H9 (cell line): ENCODE results near the gene C16orf92. TPM values are rescaled to one million over a fixed set of nuclear protein-coding genes. Genes with fewer than 3 reads are reported as not detected.

Experiments
- DNase-seq: peaks from one replicate; pipeline ENCODE4 v3.0.0-alpha.2; 2017
- H2AFZ ChIP-seq: one replicate; pipeline ENCODE4 v1.6.1; 2013; ENCODE audit warnings: mild to moderate bottlenecking, low read length, control low read depth, moderate library complexity
- H2AK5ac ChIP-seq: 2 replicates; pipeline ENCODE4 v1.6.1; 2013; ENCODE audit warnings: low read length, control low read depth, mixed read lengths; ENCODE audit not compliant: insufficient read length
- H2BK120ac ChIP-seq: one replicate; pipeline ENCODE4 v1.6.1; 2013; ENCODE audit warnings: low read depth, mild to moderate bottlenecking, low read length, control low read depth, inconsistent platforms; ENCODE audit not compliant: poor library complexity, severe bottlenecking
- H2BK12ac ChIP-seq: 2 replicates; pipeline ENCODE4 v1.6.1; 2013; ENCODE audit warnings: low read length, control low read depth, mixed read lengths, low read depth; ENCODE audit not compliant: insufficient read length
- H2BK15ac ChIP-seq: 2 replicates; pipeline ENCODE4 v1.6.1; 2013; ENCODE audit warnings: low read depth, low read length, control low read depth
- H2BK20ac ChIP-seq: one replicate; pipeline ENCODE4 v1.6.1; 2013; ENCODE audit warnings: low read depth, mild to moderate bottlenecking, low read length, control low read depth, inconsistent platforms; ENCODE audit not compliant: poor library complexity, severe bottlenecking
- H2BK5ac ChIP-seq: 2 replicates; pipeline ENCODE4 v1.6.1; 2013; ENCODE audit warnings: low read length, control low read depth, mixed read lengths; ENCODE audit not compliant: insufficient read length
- H3K14ac ChIP-seq: 2 replicates; pipeline ENCODE4 v1.6.1; 2013; ENCODE audit warnings: low read length, control low read depth; ENCODE audit not compliant: insufficient read depth
- H3K18ac ChIP-seq: 2 replicates; pipeline ENCODE4 v1.6.1; 2013; ENCODE audit warnings: low read depth, mild to moderate bottlenecking, mixed read lengths, low read length, control low read depth; ENCODE audit not compliant: insufficient read length
- H3K23ac ChIP-seq: 2 replicates; pipeline ENCODE4 v1.6.1; 2013; ENCODE audit warnings: low read length, control low read depth, mixed read lengths, low read depth; ENCODE audit not compliant: insufficient read length
- H3K23me2 ChIP-seq: 2 replicates; pipeline ENCODE4 v1.6.1; 2013; ENCODE audit warnings: low read depth, mild to moderate bottlenecking, mixed read lengths, low read length, control low read depth; ENCODE audit not compliant: insufficient read length, poor library complexity, severe bottlenecking
- H3K27ac ChIP-seq: 2 replicates; pipeline ENCODE4 v1.5.1; 2013; ENCODE audit warnings: low read length, control low read depth, mixed read lengths, low read depth; ENCODE audit not compliant: insufficient read length
- H3K27me3 ChIP-seq: 2 replicates; pipeline ENCODE4 v1.6.1; 2013; ENCODE audit warnings: low read length, control low read depth, inconsistent platforms; ENCODE audit not compliant: insufficient read depth
- H3K4ac ChIP-seq: 2 replicates; pipeline ENCODE4 v1.6.1; 2013; ENCODE audit warnings: low read depth, mild to moderate bottlenecking, control low read depth, inconsistent platforms, low read length, moderate library complexity
- H3K4me1 ChIP-seq: 2 replicates; pipeline ENCODE4 v1.6.1; 2013; ENCODE audit warnings: low read length, control low read depth, inconsistent platforms; ENCODE audit not compliant: insufficient read depth
- H3K4me2 ChIP-seq: 2 replicates; pipeline ENCODE4 v1.6.1; 2013; ENCODE audit warnings: low read length, control low read depth, mixed read lengths; ENCODE audit not compliant: insufficient read length, insufficient read depth
- H3K56ac ChIP-seq: 2 replicates; pipeline ENCODE4 v1.6.1; 2013; ENCODE audit warnings: low read depth, mild to moderate bottlenecking, mixed read lengths, low read length, control low read depth; ENCODE audit not compliant: insufficient read length
- H3K79me1 ChIP-seq: 2 replicates; pipeline ENCODE4 v1.6.1; 2013; ENCODE audit warnings: low read depth, mild to moderate bottlenecking, moderate library complexity, low read length, control low read depth, inconsistent platforms; ENCODE audit not compliant: insufficient read depth, poor library complexity, severe bottlenecking
- H3K79me2 ChIP-seq: 2 replicates; pipeline ENCODE4 v1.6.1; 2013; ENCODE audit warnings: low read length, control low read depth, inconsistent platforms; ENCODE audit not compliant: insufficient read depth
- H3K9ac ChIP-seq: 2 replicates; pipeline ENCODE4 v1.6.1; 2013; ENCODE audit warnings: low read length, control low read depth, mixed read lengths; ENCODE audit not compliant: insufficient read length; ENCODE audit errors: extremely low read depth
- H3K9me3 ChIP-seq: one replicate; pipeline ENCODE4 v1.6.1; 2013; ENCODE audit warnings: low read depth, low read length, inconsistent platforms; ENCODE audit not compliant: control insufficient read depth
- H3T11ph ChIP-seq: one replicate; pipeline ENCODE4 v1.6.1; 2013; ENCODE audit warnings: mild to moderate bottlenecking, low read length, control low read depth, inconsistent platforms
- H4K20me1 ChIP-seq: one replicate; pipeline ENCODE4 v1.6.1; 2013; ENCODE audit not compliant: control insufficient read depth, insufficient read length, insufficient read depth
- H4K5ac ChIP-seq: 2 replicates; pipeline ENCODE4 v1.6.1; 2013; ENCODE audit warnings: low read depth, mild to moderate bottlenecking, mixed read lengths, low read length, control low read depth; ENCODE audit not compliant: insufficient read length
- H4K8ac ChIP-seq: replicated peaks from 2 replicates; pipeline ENCODE4 v1.6.1; 2013; ENCODE audit warnings: low read length, control low read depth, mixed read lengths, low read depth; ENCODE audit not compliant: insufficient read length
- H4K91ac ChIP-seq: 2 replicates; pipeline ENCODE4 v1.6.1; 2013; ENCODE audit warnings: low read depth, mild to moderate bottlenecking, moderate library complexity, mixed read lengths, low read length, control low read depth; ENCODE audit not compliant: insufficient read length
- H3K27ac Mint-ChIP-seq, 3 experiments: 2 replicates in 2 of 3; 3 replicates in 1 of 3; pipeline ENCODE4 v1.8.0; 2020 to 2021; ENCODE audit warnings: mixed read lengths in 3 of 3, mild to moderate bottlenecking in 1 of 3, moderate library complexity in 1 of 3
- H3K27me3 Mint-ChIP-seq: 2 replicates; pipeline ENCODE4 v1.8.0; 2021; ENCODE audit warnings: low read depth, mild to moderate bottlenecking, moderate library complexity, mixed read lengths
- H3K36me3 Mint-ChIP-seq, 3 experiments: 2 replicates in 2 of 3; 3 replicates in 1 of 3; pipeline ENCODE4 v1.8.0; 2020 to 2021; ENCODE audit warnings: low read depth in 3 of 3, mixed read lengths in 3 of 3; ENCODE audit not compliant: insufficient read depth in 1 of 3
- H3K4me1 Mint-ChIP-seq, 2 experiments: 2 replicates each; pipeline ENCODE4 v1.8.0; 2020; ENCODE audit warnings: mixed read lengths in 2 of 2
- H3K4me3 Mint-ChIP-seq, 2 experiments: 2 replicates in 1 of 2; 3 replicates in 1 of 2; pipeline ENCODE4 v1.8.0; 2020 to 2021; ENCODE audit warnings: mild to moderate bottlenecking in 2 of 2, mixed read lengths in 2 of 2, moderate library complexity in 1 of 2
- H3K9me3 Mint-ChIP-seq, 2 experiments: 2 replicates in 1 of 2; 3 replicates in 1 of 2; pipeline ENCODE4 v1.8.0; 2020; ENCODE audit warnings: mild to moderate bottlenecking in 2 of 2, mixed read lengths in 2 of 2, moderate library complexity in 1 of 2
- CTCF ChIP-seq: fragments of 200-600 bp; sonication (generic); conservative IDR thresholded peaks from 3 replicates; pipeline ENCODE4 v1.8.0; 2021; ENCODE audit warnings: antibody characterized with exemption, mild to moderate bottlenecking
- WGBS: extraction: QIAGEN DNeasy Blood & Tissue Kit; methylation state at CpG from one replicate; pipeline ENCODE4 v1.1.7; 2013; ENCODE audit warnings: missing lambda C conversion rate, low lambda C conversion rate, mixed read lengths; ENCODE audit not compliant: insufficient read length; ENCODE audit errors: extremely low coverage; 5-methylcytosine and 5-hydroxymethylcytosine counted together
- total RNA-seq: library from RNA; stranded (reverse); gene quantifications from 2 replicates; pipeline ENCODE4 v1.2.1, GENCODE V29; 2021

Gene C16orf92
- total RNA-seq, 1 experiment from 2014 or later: not detected

GRCh38 chr16:30054959-30055553 lies 32.1 kb downstream of the C16orf92 start:
- no CpG with 5 or more reads among the region's 10 CpGs for WGBS
- Histone ChIP-seq H2BK15ac (no peak overlapping the region), H3K56ac (no peak overlapping the region), H3K9ac (no peak overlapping the region), H3K4ac (no peak overlapping the region), H3K4me2 (no peak overlapping the region), H2BK120ac (no peak overlapping the region), H4K8ac (no peak overlapping the region), H3K79me2 (no peaks in the 10 kb centered on the region), H3T11ph (no peak overlapping the region), H2AFZ (no peak overlapping the region), H4K5ac (no peak overlapping the region), H4K20me1 (no peaks in the 10 kb centered on the region), H3K27me3 (no peaks in the 10 kb centered on the region), H3K18ac (no peak overlapping the region), H3K23me2 (peaks cover 9% of the 10 kb centered on the region), H3K23ac (no peak overlapping the region), H3K4me1 (no peaks in the 10 kb centered on the region), H2AK5ac (no peak overlapping the region), H3K27ac (no peak overlapping the region), H2BK12ac (no peak overlapping the region), H4K91ac (no peak overlapping the region), H3K14ac (no peak overlapping the region), H2BK20ac (no peak overlapping the region), H3K79me1 (no peaks in the 10 kb centered on the region), H3K9me3 (no peaks in the 10 kb centered on the region), H2BK5ac (no peak overlapping the region)
- peak overlapping the region; percentile 32 to 69; a peak in 3 of 5 replicates for H3K4me3 Mint-ChIP-seq
- H3K27me3 Mint-ChIP-seq: peaks cover 14% of the 10 kb centered on the region
- peak; percentile 86 for DNase-seq
- H3K27ac Mint-ChIP-seq: no peak overlapping the region
- no peaks in the 10 kb centered on the region for H3K9me3 Mint-ChIP-seq
- TF ChIP-seq CTCF: peak; percentile 84
- H3K4me1 Mint-ChIP-seq: peaks cover 13 to 16% of the 10 kb centered on the region in 2 experiments
- no peaks in the 10 kb centered on the region for H3K36me3 Mint-ChIP-seq
